ENCODE data around the gene MRPL4. TPM values are rescaled to one million over a fixed set of nuclear protein-coding genes. Genes with fewer than 3 reads are reported as not detected.
"Not testable (repeated sequence)": the region's sequence is repeated elsewhere in the genome, so short reads cannot be mapped to it uniquely, and the experiment has no call there.

Gene MRPL4
- total RNA-seq, 2 donors from 2014 or later = 33.8 to 44.2 TPM

GRCh38 chr19:10279737-10280442 is 27.9 kb downstream of the MRPL4 start:
- H3K9me3 ChIP-seq (ENCODE audit: control insufficient read depth, low read length, poor library complexity, severe bottlenecking) = no peaks in the 10 kb centered on the region
- no peak overlapping the region for H3K27ac Mint-ChIP-seq
- H3K36me3 Mint-ChIP-seq (ENCODE audit: low read depth) = peaks cover 2% of the 10 kb centered on the region
- no peaks in the 10 kb centered on the region for H3K27me3 Mint-ChIP-seq
- H3K4me1 Mint-ChIP-seq = peaks cover 9% of the 10 kb centered on the region
- peak; percentile 25 for ATAC-seq
- no peak overlapping the region for H3K4me3 Mint-ChIP-seq
- DNase-seq = no peak

DNA sequence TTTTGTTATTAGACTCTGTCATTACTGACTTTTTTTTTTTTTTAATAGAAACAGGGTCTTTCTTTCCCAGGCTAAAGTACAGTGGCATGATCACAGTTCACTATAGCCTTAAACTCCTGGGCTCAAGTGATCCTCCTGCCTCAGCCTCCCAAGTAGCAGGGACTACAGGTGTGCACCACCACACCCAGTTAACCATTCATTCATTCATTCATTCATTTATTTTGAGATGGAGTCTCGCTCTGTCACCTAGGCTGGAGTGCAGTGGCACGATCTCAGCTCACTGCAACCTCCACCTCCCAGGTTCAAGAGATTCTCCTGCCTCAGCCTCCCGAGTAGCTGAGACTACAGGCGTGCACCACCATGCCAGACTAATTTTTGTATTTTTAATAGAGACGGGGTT is 30.0 kb downstream of the MRPL4 start:
- not testable (repeated sequence) for DNase-seq; H3K27me3 Mint-ChIP-seq; ATAC-seq; H3K4me3 Mint-ChIP-seq; H3K9me3 ChIP-seq (ENCODE audit: control insufficient read depth, low read length, poor library complexity, severe bottlenecking); H3K36me3 Mint-ChIP-seq (ENCODE audit: low read depth); H3K27ac Mint-ChIP-seq
- H3K4me1 Mint-ChIP-seq = peaks cover 20% of the 10 kb centered on the region

DNA sequence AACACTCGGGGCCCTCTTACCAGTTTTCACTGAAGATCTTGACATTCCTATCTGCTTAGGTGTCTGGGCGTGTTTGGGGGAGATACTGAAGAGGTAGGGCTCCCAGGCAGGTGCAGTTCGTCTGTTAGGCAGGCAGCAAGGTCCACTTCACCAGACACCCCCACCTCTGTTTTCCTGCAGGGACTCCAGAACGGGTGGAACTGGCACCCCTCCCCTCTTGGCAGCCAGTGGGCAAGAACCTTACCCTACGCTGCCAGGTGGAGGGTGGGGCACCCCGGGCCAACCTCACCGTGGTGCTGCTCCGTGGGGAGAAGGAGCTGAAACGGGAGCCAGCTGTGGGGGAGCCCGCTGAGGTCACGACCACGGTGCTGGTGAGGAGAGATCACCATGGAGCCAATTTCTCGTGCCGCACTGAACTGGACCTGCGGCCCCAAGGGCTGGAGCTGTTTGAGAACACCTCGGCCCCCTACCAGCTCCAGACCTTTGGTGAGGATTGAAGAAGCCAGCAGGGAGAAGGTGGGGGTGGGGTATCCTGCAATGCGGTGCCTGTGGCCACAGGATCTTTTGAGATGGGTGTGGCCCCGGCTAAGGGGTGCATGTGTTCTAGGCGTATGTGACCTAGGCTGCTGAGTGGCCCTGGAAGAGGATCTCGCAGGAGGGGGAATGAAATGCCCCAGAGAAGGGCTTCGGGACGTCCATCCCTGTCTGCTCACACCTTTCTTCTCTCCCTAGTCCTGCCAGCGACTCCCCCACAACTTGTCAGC is 31.5 kb downstream of the MRPL4 start:
- ATAC-seq = no peak
- Mint-ChIP-seq H3K27ac (no peak overlapping the region), H3K36me3 (ENCODE audit: low read depth) (peaks cover 3% of the 10 kb centered on the region), H3K27me3 (peaks cover 12% of the 10 kb centered on the region), H3K4me3 (no peak overlapping the region), H3K4me1 (peaks cover 25% of the 10 kb centered on the region)
- H3K9me3 ChIP-seq (ENCODE audit: control insufficient read depth, low read length, poor library complexity, severe bottlenecking) = no peaks in the 10 kb centered on the region
- DNase-seq = no peak

- DNase-seq (no peak), ATAC-seq (no peak)
- H3K36me3 Mint-ChIP-seq (ENCODE audit: low read depth) = peaks cover 3% of the 10 kb centered on the region
- H3K27me3 Mint-ChIP-seq = peaks cover 20% of the 10 kb centered on the region
- H3K27ac Mint-ChIP-seq = no peak overlapping the region
- H3K9me3 ChIP-seq (ENCODE audit: control insufficient read depth, low read length, poor library complexity, severe bottlenecking) = no peaks in the 10 kb centered on the region
- H3K4me3 Mint-ChIP-seq = no peak overlapping the region
- H3K4me1 Mint-ChIP-seq = peaks cover 31% of the 10 kb centered on the region
Measured at GRCh38 chr19:10284065-10284959, 32.3 kb downstream of the MRPL4 start.

GRCh38 chr19:10284960-10285278 is 32.9 kb downstream of the MRPL4 start:
- H3K27ac Mint-ChIP-seq = no peak overlapping the region
- H3K9me3 ChIP-seq (ENCODE audit: control insufficient read depth, low read length, poor library complexity, severe bottlenecking) = no peaks in the 10 kb centered on the region
- no peak overlapping the region for H3K4me3 Mint-ChIP-seq

DNA sequence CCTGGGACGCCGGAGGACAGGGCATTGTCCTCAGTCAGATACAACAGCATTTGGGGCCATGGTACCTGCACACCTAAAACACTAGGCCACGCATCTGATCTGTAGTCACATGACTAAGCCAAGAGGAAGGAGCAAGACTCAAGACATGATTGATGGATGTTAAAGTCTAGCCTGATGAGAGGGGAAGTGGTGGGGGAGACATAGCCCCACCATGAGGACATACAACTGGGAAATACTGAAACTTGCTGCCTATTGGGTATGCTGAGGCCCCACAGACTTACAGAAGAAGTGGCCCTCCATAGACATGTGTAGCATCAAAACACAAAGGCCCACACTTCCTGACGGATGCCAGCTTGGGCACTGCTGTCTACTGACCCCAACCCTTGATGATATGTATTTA is 33.4 kb downstream of the MRPL4 start:
- Mint-ChIP-seq H3K36me3 (ENCODE audit: low read depth) (peaks cover 5% of the 10 kb centered on the region), H3K4me3 (no peak overlapping the region), H3K4me1 (peaks cover 32% of the 10 kb centered on the region), H3K27me3 (peaks cover 26% of the 10 kb centered on the region), H3K27ac (no peak overlapping the region)
- DNase-seq (no peak), ATAC-seq (no peak)
- no peaks in the 10 kb centered on the region for H3K9me3 ChIP-seq (ENCODE audit: control insufficient read depth, low read length, poor library complexity, severe bottlenecking)

More at GRCh38 chr19:10284960-10285278, 32.9 kb downstream of the MRPL4 start:
- H3K4me1 Mint-ChIP-seq = peaks cover 29% of the 10 kb centered on the region
- DNase-seq (no peak), ATAC-seq (no peak)
- peaks cover 3% of the 10 kb centered on the region for H3K36me3 Mint-ChIP-seq (ENCODE audit: low read depth)
- peaks cover 21% of the 10 kb centered on the region for H3K27me3 Mint-ChIP-seq

GRCh38 chr19:10286803-10287737 is 35.1 kb downstream of the MRPL4 start, which contains the start of gene ICAM4:
TSS of gene ICAM4 (plus strand) at chr19:10286955. CDS start at chr19:10287013, 58 bp downstream.
- Mint-ChIP-seq H3K4me1 (peaks cover 45% of the 10 kb centered on the region), H3K27ac (peak within 1 kb of the TSS; percentile 60), H3K36me3 (ENCODE audit: low read depth) (peaks cover 6% of the 10 kb centered on the region), H3K27me3 (peaks cover 40% of the 10 kb centered on the region), H3K4me3 (peak within 1 kb of the TSS; percentile 78)
- H3K9me3 ChIP-seq (ENCODE audit: control insufficient read depth, low read length, poor library complexity, severe bottlenecking) = no peaks in the 10 kb centered on the region
- peak; percentile 21 for ATAC-seq
- DNase-seq = no peak

DNA sequence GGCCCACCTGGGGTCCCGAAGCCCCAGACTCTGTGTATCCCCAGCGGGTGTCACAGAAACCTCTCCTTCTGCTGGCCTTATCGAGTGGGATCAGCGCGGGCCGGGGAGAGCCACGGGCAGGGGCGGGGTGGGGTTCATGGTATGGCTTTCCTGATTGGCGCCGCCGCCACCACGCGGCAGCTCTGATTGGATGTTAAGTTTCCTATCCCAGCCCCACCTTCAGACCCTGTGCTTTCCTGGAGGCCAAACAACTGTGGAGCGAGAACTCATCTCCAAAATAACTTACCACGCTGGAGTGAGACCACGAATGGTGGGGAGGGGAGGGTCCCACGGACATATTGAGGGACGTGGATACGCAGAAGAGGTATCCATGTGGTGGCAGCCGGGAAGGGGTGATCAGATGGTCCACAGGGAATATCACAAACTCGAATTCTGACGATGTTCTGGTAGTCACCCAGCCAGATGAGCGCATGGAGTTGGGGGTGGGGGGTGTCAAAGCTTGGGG is 36.7 kb downstream of the MRPL4 start:
- H3K27ac Mint-ChIP-seq = peak overlapping the region; percentile 34
- no peak for ATAC-seq
- no peaks in the 10 kb centered on the region for H3K9me3 ChIP-seq (ENCODE audit: control insufficient read depth, low read length, poor library complexity, severe bottlenecking)
- peaks cover 56% of the 10 kb centered on the region for H3K4me1 Mint-ChIP-seq
- DNase-seq = no peak
- H3K4me3 Mint-ChIP-seq = peak overlapping the region; percentile 90
- peaks cover 56% of the 10 kb centered on the region for H3K27me3 Mint-ChIP-seq
- H3K36me3 Mint-ChIP-seq (ENCODE audit: low read depth) = peaks cover 10% of the 10 kb centered on the region

DNA sequence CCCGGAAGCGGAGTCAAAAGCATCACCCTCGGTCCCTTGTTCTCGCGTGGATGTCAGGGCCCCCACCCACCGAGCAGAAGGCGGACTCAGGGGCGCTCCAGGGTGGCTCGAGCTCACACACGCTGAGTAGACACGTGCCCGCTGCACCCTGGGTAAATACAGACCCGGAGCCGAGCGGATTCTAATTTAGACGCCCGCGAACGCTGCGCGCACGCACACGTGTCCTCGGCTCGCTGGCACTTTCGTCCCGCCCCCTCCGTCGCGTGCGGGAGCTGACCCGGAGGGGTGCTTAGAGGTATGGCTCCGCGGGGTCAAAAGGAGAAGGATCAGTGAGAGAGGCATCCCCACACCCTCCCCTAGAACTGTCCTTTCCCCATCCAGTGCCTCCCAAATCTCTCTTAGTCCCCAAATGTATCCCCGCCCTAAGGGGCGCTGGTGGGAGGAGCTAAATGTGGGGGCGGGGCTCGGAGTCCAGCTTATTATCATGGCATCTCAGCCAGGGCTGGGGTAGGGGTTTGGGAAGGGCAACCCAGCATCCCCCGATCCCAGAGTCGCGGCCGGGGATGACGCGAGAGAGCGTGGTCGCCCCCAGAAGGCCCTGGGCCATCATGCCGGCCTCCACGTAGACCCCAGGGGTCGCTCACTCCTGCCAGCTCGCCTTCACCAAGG is 37.3 kb downstream of the MRPL4 start:
- Mint-ChIP-seq H3K36me3 (ENCODE audit: low read depth) (peaks cover 10% of the 10 kb centered on the region), H3K4me3 (peak overlapping the region; percentile 90), H3K27me3 (peaks cover 62% of the 10 kb centered on the region), H3K27ac (peak overlapping the region; percentile 34), H3K4me1 (peaks cover 56% of the 10 kb centered on the region)
- ATAC-seq (peak; percentile 69), DNase-seq (peak in 1 of 3 donors; percentile 49)
- no peaks in the 10 kb centered on the region for H3K9me3 ChIP-seq (ENCODE audit: control insufficient read depth, low read length, poor library complexity, severe bottlenecking)

DNA sequence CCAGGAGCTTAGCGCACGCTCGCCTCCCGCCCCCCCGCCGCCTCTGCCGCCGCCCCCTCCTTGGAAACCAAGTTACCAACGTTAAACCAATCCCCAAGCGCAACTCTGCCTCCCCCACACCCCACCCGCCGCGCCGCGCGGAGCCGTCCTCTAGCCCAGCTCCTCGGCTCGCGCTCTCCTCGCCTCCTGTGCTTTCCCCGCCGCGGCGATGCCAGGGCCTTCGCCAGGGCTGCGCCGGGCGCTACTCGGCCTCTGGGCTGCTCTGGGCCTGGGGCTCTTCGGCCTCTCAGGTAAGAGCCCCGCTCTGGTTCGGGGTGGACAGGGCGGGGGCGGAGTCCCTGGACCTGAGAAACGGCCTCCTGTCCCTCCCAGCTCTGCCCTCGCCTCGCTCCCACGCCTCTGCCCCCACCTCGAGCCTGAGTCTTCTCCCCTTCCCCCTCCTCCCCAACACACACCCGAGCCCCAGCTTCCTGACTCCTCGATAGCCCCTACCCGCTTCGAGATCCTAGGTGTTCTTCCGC is 37.9 kb downstream of the MRPL4 start, which contains the start of gene ICAM5:
TSS of gene ICAM5 (plus strand) at position 117 of the 521 bp plus-strand sequence. CDS start at position 209, 92 bp downstream.
- H3K9me3 ChIP-seq (ENCODE audit: control insufficient read depth, low read length, poor library complexity, severe bottlenecking) = no peaks in the 10 kb centered on the region
- ATAC-seq = peak; percentile 16

DNA sequence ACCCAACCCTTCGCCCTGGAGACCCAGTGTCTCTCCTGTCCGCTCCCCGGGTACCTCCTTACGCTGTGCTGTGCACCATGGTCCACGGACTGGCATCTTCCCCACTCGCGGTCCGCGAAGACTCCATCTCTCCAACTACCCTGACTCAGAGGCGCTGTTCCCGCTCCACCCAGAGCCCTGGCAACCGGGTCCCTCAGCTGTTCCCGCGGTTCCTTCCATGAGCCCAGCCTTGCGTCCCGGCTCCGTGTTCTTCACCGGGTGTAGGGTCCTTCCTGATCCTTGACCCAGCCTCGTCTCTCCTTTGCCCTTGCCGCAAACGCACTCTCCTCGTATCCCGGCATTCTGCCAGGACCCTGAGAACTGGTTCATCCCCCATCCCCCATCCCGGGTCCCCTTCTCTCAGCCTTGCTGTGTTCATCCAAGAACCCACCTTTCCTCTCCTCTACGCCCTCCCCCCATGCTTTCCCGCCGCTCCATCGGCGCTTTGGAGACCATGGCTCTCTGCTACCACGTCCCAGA is 38.4 kb downstream of the MRPL4 start:
- H3K4me3 Mint-ChIP-seq = peak overlapping the region; percentile 90
- peak overlapping the region; percentile 91 for H3K27ac Mint-ChIP-seq
- ATAC-seq (no peak), DNase-seq (no peak)
- no peaks in the 10 kb centered on the region for H3K9me3 ChIP-seq (ENCODE audit: control insufficient read depth, low read length, poor library complexity, severe bottlenecking)
- H3K36me3 Mint-ChIP-seq (ENCODE audit: low read depth) = peaks cover 7% of the 10 kb centered on the region
- H3K27me3 Mint-ChIP-seq = peaks cover 70% of the 10 kb centered on the region
- peaks cover 54% of the 10 kb centered on the region for H3K4me1 Mint-ChIP-seq

More for the DNA sequence above, 37.9 kb downstream of the MRPL4 start, which contains the start of gene ICAM5:
- peaks cover 67% of the 10 kb centered on the region for H3K27me3 Mint-ChIP-seq
- peak within 1 kb of the TSS; percentile 90 for H3K4me3 Mint-ChIP-seq
- H3K36me3 Mint-ChIP-seq (ENCODE audit: low read depth) = peaks cover 10% of the 10 kb centered on the region
- no peak for DNase-seq
- H3K4me1 Mint-ChIP-seq = peaks cover 56% of the 10 kb centered on the region
- H3K27ac Mint-ChIP-seq = peak within 1 kb of the TSS; percentile 91
